Measurements from ENCODE around the gene SIT1.

The SIT1 gene

DNA sequence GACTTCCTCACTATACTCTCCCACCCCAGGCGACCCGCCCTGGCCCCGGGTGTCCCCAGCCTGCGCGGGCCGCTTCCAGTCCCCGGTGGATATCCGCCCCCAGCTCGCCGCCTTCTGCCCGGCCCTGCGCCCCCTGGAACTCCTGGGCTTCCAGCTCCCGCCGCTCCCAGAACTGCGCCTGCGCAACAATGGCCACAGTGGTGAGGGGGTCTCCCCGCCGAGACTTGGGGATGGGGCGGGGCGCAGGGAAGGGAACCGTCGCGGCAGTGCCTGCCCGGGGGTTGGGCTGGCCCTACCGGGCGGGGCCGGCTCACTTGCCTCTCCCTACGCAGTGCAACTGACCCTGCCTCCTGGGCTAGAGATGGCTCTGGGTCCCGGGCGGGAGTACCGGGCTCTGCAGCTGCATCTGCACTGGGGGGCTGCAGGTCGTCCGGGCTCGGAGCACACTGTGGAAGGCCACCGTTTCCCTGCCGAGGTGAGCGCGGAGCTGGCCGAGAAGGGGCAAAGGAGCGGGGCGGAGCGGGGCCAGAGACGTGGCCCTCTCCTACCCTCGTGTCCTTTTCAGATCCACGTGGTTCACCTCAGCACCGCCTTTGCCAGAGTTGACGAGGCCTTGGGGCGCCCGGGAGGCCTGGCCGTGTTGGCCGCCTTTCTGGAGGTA is 25.1 kb upstream of the SIT1 start:
- DNase-seq (ENCODE audit: low spot score in 2 of 2): peak in 1 of 2 donors; percentile 34
- peaks cover 8% of the 10 kb centered on the region for H3K27me3 Mint-ChIP-seq
- no peaks in the 10 kb centered on the region for H3K36me3 Mint-ChIP-seq
- H3K4me3 Mint-ChIP-seq: peak overlapping the region; percentile 79
- peak; percentile 45 for ATAC-seq (ENCODE audit: low read depth)
- no peak overlapping the region for H3K27ac Mint-ChIP-seq
- no peaks in the 10 kb centered on the region for H3K9me3 Mint-ChIP-seq
- peaks cover 26% of the 10 kb centered on the region for H3K4me1 Mint-ChIP-seq

DNA sequence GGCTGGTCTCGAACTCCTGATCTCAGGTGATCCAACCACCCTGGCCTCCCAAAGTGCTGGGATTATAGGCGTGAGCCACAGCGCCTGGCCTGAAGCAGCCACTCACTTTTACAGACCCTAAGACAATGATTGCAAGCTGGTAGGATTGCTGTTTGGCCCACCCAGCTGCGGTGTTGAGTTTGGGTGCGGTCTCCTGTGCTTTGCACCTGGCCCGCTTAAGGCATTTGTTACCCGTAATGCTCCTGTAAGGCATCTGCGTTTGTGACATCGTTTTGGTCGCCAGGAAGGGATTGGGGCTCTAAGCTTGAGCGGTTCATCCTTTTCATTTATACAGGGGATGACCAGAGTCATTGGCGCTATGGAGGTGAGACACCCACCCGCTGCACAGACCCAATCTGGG is 24.5 kb upstream of the SIT1 start:
- DNase-seq (ENCODE audit: low spot score in 2 of 2): no peak
- H3K27ac Mint-ChIP-seq: no peak overlapping the region
- H3K36me3 Mint-ChIP-seq: no peaks in the 10 kb centered on the region
- no peaks in the 10 kb centered on the region for H3K9me3 Mint-ChIP-seq
- ATAC-seq (ENCODE audit: low read depth): peak; percentile 17
- H3K27me3 Mint-ChIP-seq: peaks cover 8% of the 10 kb centered on the region
- H3K4me3 Mint-ChIP-seq: peak overlapping the region; percentile 62
- peaks cover 20% of the 10 kb centered on the region for H3K4me1 Mint-ChIP-seq

DNA sequence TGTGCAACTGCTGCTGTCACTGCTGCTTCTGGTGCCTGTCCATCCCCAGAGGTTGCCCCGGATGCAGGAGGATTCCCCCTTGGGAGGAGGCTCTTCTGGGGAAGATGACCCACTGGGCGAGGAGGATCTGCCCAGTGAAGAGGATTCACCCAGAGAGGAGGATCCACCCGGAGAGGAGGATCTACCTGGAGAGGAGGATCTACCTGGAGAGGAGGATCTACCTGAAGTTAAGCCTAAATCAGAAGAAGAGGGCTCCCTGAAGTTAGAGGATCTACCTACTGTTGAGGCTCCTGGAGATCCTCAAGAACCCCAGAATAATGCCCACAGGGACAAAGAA is 23.3 kb upstream of the SIT1 start:
- Mint-ChIP-seq H3K27me3 (peaks cover 8% of the 10 kb centered on the region), H3K27ac (no peak overlapping the region), H3K4me3 (no peak overlapping the region), H3K36me3 (no peaks in the 10 kb centered on the region), H3K9me3 (no peaks in the 10 kb centered on the region), H3K4me1 (peaks cover 12% of the 10 kb centered on the region)
- no peak for ATAC-seq (ENCODE audit: low read depth)
- DNase-seq (ENCODE audit: low spot score in 2 of 2): no peak

DNA sequence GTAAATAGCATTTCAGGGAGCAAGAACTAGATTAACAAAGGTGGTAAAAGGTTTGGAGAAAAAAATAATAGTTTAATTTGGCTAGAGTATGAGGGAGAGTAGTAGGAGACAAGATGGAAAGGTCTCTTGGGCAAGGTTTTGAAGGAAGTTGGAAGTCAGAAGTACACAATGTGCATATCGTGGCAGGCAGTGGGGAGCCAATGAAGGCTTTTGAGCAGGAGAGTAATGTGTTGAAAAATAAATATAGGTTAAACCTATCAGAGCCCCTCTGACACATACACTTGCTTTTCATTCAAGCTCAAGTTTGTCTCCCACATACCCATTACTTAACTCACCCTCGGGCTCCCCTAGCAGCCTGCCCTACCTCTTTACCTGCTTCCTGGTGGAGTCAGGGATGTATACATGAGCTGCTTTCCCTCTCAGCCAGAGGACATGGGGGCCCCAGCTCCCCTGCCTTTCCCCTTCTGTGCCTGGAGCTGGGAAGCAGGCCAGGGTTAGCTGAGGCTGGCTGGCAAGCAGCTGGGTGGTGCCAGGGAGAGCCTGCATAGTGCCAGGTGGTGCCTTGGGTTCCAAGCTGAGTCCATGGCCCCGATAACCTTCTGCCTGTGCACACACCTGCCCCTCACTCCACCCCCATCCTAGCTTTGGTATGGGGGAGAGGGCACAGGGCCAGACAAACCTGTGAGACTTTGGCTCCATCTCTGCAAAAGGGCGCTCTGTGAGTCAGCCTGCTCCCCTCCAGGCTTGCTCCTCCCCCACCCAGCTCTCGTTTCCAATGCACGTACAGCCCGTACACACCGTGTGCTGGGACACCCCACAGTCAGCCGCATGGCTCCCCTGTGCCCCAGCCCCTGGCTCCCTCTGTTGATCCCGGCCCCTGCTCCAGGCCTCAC is 22.6 kb upstream of the SIT1 start, which contains the start of gene CA9:
TSS of gene CA9 (plus strand) at position 797 of the 893 bp plus-strand sequence. CDS start at position 829, 32 bp downstream.
- H3K4me1 Mint-ChIP-seq: peaks cover 9% of the 10 kb centered on the region

DNA sequence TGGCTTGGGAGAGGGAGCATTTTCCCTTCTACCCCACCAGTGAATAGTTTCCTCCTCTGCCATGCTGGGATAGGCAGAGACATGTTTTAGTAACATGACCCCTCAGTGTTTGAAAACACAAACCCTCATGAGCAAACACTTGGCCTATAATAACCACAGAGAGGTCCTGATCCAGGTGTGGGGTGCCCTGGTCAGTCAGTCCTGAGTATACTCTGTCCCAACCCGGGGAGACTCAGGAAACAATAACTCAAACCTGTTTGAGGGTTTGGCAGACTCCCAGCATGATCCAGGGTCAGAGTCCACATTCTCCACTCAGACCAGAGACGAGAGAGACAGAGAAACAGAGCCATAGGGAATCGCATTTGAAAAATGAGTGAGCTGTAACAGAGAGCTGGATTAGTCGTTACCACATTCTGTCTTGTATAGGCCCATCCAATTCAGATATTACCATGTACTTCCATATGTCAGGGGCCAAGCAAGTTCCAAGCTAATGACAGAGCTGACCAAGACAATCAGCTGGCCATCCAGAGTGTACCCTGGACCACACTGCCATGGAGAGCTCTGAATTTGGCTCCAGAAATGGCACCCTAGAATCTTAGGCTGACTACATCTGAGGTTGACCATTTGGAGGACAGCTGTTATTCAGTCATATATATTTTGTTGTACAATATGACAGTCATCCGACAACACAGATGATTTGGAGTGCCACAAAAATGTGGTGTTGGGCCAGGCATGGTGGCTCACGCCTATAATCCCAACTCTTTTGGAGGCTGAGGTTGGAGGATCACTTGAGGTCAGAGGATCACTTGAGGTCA is 18.8 kb upstream of the SIT1 start:
- H3K9me3 Mint-ChIP-seq: no peaks in the 10 kb centered on the region
- peaks cover 16% of the 10 kb centered on the region for H3K4me1 Mint-ChIP-seq
- DNase-seq (ENCODE audit: low spot score in 2 of 2) (no peak), ATAC-seq (ENCODE audit: low read depth) (no peak)
- no peak overlapping the region for H3K4me3 Mint-ChIP-seq
- no peak overlapping the region for H3K27ac Mint-ChIP-seq
- no peaks in the 10 kb centered on the region for H3K36me3 Mint-ChIP-seq
- H3K27me3 Mint-ChIP-seq: peaks cover 3% of the 10 kb centered on the region

More for the DNA sequence above, 22.6 kb upstream of the SIT1 start, which contains the start of gene CA9:
- no peak within 1 kb of the TSS for H3K27ac Mint-ChIP-seq
- H3K27me3 Mint-ChIP-seq: peaks cover 8% of the 10 kb centered on the region
- DNase-seq (ENCODE audit: low spot score in 2 of 2) (no peak), ATAC-seq (ENCODE audit: low read depth) (no peak)
- H3K36me3 Mint-ChIP-seq: no peaks in the 10 kb centered on the region
- peak within 1 kb of the TSS; percentile 63 for H3K4me3 Mint-ChIP-seq
- H3K9me3 Mint-ChIP-seq: no peaks in the 10 kb centered on the region

DNA sequence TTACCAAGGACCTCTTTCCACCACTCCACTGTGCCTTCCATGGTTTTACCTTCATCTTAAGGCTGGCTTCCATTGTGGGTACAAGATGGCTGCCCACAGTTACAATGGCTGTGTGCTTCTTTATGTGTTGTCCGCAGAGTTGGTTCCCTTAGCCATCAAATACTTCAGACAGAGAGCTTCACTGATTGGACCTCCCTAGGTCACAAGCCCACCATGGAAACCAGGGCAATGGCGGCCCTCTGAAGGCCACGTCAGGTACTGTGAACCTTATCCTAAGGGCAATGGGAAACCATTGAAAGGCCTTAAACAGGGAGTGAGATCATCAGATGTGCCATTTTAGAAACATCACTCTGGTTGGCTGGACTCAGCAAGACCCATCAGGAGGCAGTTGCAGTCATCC is 17.2 kb upstream of the SIT1 start:
- H3K4me3 Mint-ChIP-seq: no peak overlapping the region
- H3K27ac Mint-ChIP-seq: no peak overlapping the region
- no peaks in the 10 kb centered on the region for H3K27me3 Mint-ChIP-seq
- peaks cover 13% of the 10 kb centered on the region for H3K4me1 Mint-ChIP-seq
- no peak for ATAC-seq (ENCODE audit: low read depth)
- no peak for DNase-seq (ENCODE audit: low spot score in 2 of 2)
- H3K36me3 Mint-ChIP-seq: no peaks in the 10 kb centered on the region
- no peaks in the 10 kb centered on the region for H3K9me3 Mint-ChIP-seq

DNA sequence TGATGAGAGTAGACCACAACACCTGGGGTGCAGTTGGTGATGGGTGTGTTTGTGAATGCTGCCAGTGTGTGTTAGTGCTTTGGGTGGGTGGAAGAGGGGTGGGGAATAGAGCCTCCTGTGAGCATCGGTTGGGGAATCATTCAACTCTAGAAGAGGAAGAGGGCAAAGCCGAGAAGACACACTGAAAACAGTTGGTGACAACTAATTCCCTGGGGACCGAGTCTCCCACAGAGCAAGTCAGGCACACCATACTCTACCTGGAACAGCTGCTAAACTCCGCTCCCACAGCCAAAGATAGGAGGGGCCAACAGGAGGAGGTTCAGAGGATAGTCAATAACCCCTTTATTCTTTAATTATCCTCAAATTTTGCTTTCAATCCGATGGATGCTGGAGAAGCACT is 15.8 kb upstream of the SIT1 start:
- Mint-ChIP-seq H3K36me3 (no peaks in the 10 kb centered on the region), H3K9me3 (no peaks in the 10 kb centered on the region), H3K4me1 (peaks cover 24% of the 10 kb centered on the region), H3K27me3 (no peaks in the 10 kb centered on the region), H3K4me3 (no peak overlapping the region), H3K27ac (no peak overlapping the region)
- DNase-seq (ENCODE audit: low spot score in 2 of 2) (no peak), ATAC-seq (ENCODE audit: low read depth) (peak; percentile 52)

DNA sequence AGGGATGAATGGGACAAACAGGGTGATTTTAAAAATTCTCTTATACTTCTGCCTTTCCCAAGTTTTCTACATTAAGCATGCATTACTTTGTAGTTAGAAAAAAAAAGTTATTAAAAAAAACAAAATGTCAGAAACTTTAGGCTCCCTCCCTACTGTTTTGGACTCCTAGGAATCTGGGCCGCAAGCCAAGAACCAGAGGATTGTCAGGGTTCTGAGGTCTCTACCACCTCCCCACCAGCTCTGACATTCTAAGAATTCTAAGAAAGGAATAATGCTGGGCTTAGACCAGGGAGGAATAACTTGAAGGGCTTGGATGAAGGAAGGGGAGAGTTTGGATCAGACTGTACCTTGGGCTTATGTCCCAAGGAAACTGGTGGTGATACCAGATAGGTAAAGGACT is 15.3 kb upstream of the SIT1 start:
- Mint-ChIP-seq H3K9me3 (no peaks in the 10 kb centered on the region), H3K4me1 (peaks cover 24% of the 10 kb centered on the region), H3K4me3 (peak overlapping the region; percentile 83), H3K27me3 (no peaks in the 10 kb centered on the region), H3K27ac (no peak overlapping the region), H3K36me3 (no peaks in the 10 kb centered on the region)
- ATAC-seq (ENCODE audit: low read depth) (no peak), DNase-seq (ENCODE audit: low spot score in 2 of 2) (no peak)

DNA sequence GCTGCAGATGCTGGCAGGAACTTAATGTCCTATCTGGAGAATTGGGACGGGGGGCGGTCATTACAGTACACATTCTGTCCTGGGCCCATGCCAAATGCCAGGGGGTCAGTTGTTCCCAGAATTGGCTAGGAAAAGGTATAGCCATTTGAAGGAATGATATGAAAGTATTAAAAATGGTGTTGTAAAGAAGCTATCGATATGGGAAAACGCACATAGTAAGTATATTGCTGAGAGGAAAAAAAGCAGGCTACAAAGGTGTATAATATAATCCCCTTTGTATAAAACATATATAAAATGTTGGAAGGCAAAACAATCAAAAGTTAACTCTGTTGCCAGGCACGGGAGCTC is 14.7 kb upstream of the SIT1 start:
- Mint-ChIP-seq H3K27ac (peak overlapping the region; percentile 22), H3K27me3 (no peaks in the 10 kb centered on the region), H3K9me3 (no peaks in the 10 kb centered on the region), H3K36me3 (peaks cover 5% of the 10 kb centered on the region), H3K4me3 (peak overlapping the region; percentile 83), H3K4me1 (peaks cover 24% of the 10 kb centered on the region)
- no peak for ATAC-seq (ENCODE audit: low read depth)
- no peak for DNase-seq (ENCODE audit: low spot score in 2 of 2)

DNA sequence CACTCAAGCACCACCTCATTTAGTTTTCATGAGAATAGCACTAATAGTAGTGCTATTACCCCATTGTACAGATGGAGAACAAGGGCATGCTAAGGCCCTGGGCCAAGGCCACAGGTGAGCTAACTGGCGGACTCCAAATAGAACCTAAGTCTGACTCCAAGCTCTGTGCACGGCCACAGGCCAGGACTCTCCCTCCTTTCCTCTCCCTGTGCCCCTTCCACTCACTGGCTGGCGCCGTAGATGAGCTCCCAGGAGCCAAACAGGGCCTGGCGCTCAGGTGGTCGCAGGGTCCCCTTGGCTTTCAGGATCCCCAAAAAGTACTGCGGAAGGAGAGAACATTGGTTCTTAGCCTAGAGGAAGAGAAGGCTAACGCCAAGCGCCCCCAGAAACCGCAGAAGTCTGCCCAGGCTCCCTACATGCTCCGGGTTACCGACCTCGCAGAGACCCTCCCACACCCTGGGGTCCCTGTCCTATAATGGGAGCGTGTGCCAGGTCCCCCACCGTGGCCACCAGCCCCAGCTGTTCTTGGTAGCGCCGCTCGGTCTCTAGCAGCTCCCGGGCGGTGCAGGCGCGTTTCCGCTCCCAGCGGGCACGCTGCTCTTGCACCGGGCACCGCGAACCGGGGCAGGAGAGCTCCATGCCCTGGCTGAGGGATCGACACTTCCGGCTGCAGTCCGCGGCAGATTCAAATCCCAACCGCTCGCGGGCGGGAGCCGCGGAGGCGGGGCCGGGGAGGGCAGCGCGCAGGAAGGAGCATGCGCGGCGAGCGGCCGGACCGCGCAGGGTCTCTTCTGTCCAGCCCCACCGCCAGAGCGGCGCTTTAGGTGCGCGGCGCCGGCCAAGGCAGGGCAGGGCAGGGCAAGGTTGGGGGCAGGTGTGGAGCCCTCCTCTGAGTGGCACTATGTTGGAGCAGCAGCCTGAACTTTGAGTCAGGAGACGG is 14.1 kb upstream of the SIT1 start, which contains the start of gene ARHGEF39:
TSS of gene ARHGEF39 (minus strand) at position 665 of the 940 bp plus-strand sequence. CDS start at position 639, 26 bp downstream.
- H3K27ac Mint-ChIP-seq: peak within 1 kb of the TSS; percentile 22
- H3K4me3 Mint-ChIP-seq: peak within 1 kb of the TSS; percentile 83
- DNase-seq (ENCODE audit: low spot score in 2 of 2): no peak
- H3K36me3 Mint-ChIP-seq: peaks cover 7% of the 10 kb centered on the region
- peak; percentile 58 for ATAC-seq (ENCODE audit: low read depth)
- no peaks in the 10 kb centered on the region for H3K9me3 Mint-ChIP-seq
- H3K27me3 Mint-ChIP-seq: no peaks in the 10 kb centered on the region
- peaks cover 24% of the 10 kb centered on the region for H3K4me1 Mint-ChIP-seq

DNA sequence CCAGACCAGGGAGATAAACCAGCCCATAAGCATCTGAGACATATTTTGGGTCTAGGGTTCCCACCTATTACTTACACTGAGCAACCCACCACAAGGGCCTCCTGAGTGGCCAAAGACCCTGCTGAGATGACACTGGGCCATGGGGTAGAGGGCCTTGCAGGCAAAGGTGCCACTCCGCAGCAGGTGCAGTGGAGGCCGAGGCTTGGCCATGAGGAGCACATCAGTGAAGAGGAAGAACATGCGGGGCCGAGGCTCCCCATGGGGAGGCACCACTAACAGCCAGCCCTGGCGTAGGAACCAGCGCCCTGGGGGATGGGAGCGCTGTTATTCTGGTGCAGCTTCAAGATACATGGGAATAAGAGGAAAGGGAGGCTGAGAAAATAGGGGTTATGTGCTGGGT is 11.7 kb upstream of the SIT1 start:
- no peaks in the 10 kb centered on the region for H3K27me3 Mint-ChIP-seq
- ATAC-seq (ENCODE audit: low read depth): no peak
- no peak for DNase-seq (ENCODE audit: low spot score in 2 of 2)
- peak overlapping the region; percentile 13 for H3K27ac Mint-ChIP-seq
- peaks cover 40% of the 10 kb centered on the region for H3K4me1 Mint-ChIP-seq
- no peaks in the 10 kb centered on the region for H3K9me3 Mint-ChIP-seq
- no peak overlapping the region for H3K4me3 Mint-ChIP-seq
- peaks cover 7% of the 10 kb centered on the region for H3K36me3 Mint-ChIP-seq

DNA sequence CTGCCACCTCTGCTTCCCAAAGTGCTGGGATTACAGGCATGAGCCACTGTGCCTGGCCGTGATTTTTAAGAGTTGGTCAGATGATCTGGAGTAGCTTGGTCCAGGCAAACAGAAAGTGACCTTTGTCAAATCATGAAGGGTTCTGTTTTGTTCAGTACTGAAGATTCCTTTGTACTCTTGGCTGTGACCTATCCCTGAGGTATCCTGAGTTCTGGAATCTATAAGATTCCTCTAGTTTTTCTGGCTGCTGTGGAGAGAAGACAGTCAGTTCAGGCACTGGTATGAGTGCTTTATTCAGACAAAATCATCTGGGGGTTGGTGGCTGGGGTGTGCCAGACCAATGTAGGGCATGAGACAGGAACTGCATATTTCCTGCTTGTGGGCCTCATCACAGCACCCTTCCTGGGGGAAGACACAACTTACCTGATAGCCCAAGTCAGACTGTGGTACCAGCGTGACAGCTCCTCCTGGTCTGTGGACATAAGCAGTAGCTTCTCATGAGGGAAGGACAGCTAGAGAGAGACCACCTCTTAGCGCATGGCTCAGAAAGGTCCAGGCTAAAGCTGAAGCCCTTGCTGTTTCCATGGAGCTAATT is 11.1 kb upstream of the SIT1 start:
- Mint-ChIP-seq H3K27me3 (no peaks in the 10 kb centered on the region), H3K4me1 (peaks cover 44% of the 10 kb centered on the region), H3K27ac (peak overlapping the region; percentile 13), H3K9me3 (no peaks in the 10 kb centered on the region), H3K4me3 (no peak overlapping the region), H3K36me3 (peaks cover 7% of the 10 kb centered on the region)
- no peak for DNase-seq (ENCODE audit: low spot score in 2 of 2)
- ATAC-seq (ENCODE audit: low read depth): no peak

DNA sequence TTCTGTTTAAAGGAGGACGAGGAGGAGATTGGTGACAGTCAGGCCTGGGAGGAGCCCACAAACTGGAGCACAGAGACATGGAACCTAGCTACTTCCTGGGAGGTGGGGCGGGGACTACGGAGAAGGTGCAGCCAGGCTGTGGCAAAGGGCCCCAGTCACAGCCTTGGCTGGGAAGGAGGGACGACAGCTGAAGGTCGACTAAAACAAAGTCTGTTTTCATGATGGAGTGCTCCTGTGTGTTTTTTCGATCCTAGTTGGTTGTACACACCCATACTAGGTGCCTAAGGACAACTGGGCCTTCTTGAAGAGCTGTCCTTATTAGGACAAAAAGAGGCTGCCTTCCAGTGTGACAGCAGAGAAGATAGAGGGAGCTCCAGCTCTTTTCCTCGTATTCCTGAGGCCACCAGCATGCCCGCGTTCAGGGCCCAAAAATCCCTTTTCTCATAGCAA is 10.3 kb upstream of the SIT1 start:
- ATAC-seq (ENCODE audit: low read depth) (no peak), DNase-seq (ENCODE audit: low spot score in 2 of 2) (no peak)
- H3K27me3 Mint-ChIP-seq: no peaks in the 10 kb centered on the region
- peaks cover 7% of the 10 kb centered on the region for H3K36me3 Mint-ChIP-seq
- peaks cover 41% of the 10 kb centered on the region for H3K4me1 Mint-ChIP-seq
- no peaks in the 10 kb centered on the region for H3K9me3 Mint-ChIP-seq
- no peak overlapping the region for H3K4me3 Mint-ChIP-seq
- H3K27ac Mint-ChIP-seq: peak overlapping the region; percentile 13

Measured in memory B cell (primary cell).